Neural cell (in vitro differentiated cells): ENCODE data around the gene FGF11. TPM values are rescaled to one million over a fixed set of nuclear protein-coding genes. Genes with fewer than 3 reads are reported as not detected.

Experiments
- H2AFZ ChIP-seq: fragments of 200-600, 300-800 bp; sonication (generic), shearing (Covaris generic); 2 replicates; pipeline ENCODE4 v1.6.0; 2014; ENCODE audit warnings: low read depth, mild to moderate bottlenecking, antibody characterized with exemption, low read length, moderate library complexity
- H3F3A ChIP-seq: fragments of 200-600 bp; shearing (Covaris generic); 2 replicates; pipeline ENCODE4 v1.6.1; 2016; ENCODE audit warnings: mild to moderate bottlenecking, moderate library complexity, mixed read lengths, antibody characterized with exemption, low read length; ENCODE audit not compliant: insufficient read depth, poor library complexity, severe bottlenecking
- H3K27ac ChIP-seq: fragments of 200-600, 300-800 bp; sonication (generic), shearing (Covaris generic); 2 replicates; pipeline ENCODE4 v1.5.1; 2014; ENCODE audit warnings: mild to moderate bottlenecking, low read length, moderate library complexity
- H3K27me3 ChIP-seq: fragments of 300-800, 200-600 bp; sonication (generic), shearing (Covaris generic); 2 replicates; pipeline ENCODE4 v1.6.0; 2014; ENCODE audit warnings: mild to moderate bottlenecking, low read depth, low read length, moderate library complexity; ENCODE audit not compliant: insufficient read depth
- H3K36me3 ChIP-seq: fragments of 300-800, 200-600 bp; sonication (generic), shearing (Covaris generic); 2 replicates; pipeline ENCODE4 v1.5.1; 2014; ENCODE audit warnings: mild to moderate bottlenecking, antibody characterized with exemption, low read length, moderate library complexity; ENCODE audit not compliant: insufficient read depth
- H3K4me2 ChIP-seq: fragments of 300-800, 200-600 bp; sonication (generic), shearing (Covaris generic); 2 replicates; pipeline ENCODE4 v1.6.0; 2014; ENCODE audit warnings: mild to moderate bottlenecking, low read length
- H3K4me3 ChIP-seq: fragments of 300-800, 200-600 bp; sonication (generic), shearing (Covaris generic); 2 replicates; pipeline ENCODE4 v1.5.1; 2014; ENCODE audit warnings: mild to moderate bottlenecking, low read length, moderate library complexity
- H3K79me2 ChIP-seq: fragments of 200-600 bp; shearing (Covaris generic); replicated peaks from 2 replicates; pipeline ENCODE4 v1.6.0; 2014; ENCODE audit warnings: mild to moderate bottlenecking, low read length, moderate library complexity; ENCODE audit not compliant: insufficient read depth
- H3K9ac ChIP-seq: fragments of 300-800, 200-600 bp; sonication (generic), shearing (Covaris generic); 2 replicates; pipeline ENCODE4 v1.6.1; 2016; ENCODE audit warnings: mild to moderate bottlenecking, low read length, mixed read lengths
- H3K9me2 ChIP-seq: fragments of 200-600 bp; shearing (Covaris generic); 2 replicates; pipeline ENCODE4 v1.6.1; 2016; ENCODE audit warnings: mild to moderate bottlenecking, low read length, mixed read lengths; ENCODE audit not compliant: insufficient read depth
- H3K9me3 ChIP-seq: fragments of 200-600, 300-800 bp; sonication (generic), shearing (Covaris generic); 2 replicates; pipeline ENCODE4 v1.6.1; 2016; ENCODE audit warnings: mild to moderate bottlenecking, mixed run types, low read length, moderate library complexity, mixed read lengths
- H4K20me1 ChIP-seq: fragments of 200-600 bp; shearing (Covaris generic); 2 replicates; pipeline ENCODE4 v1.6.1; 2016; ENCODE audit warnings: mild to moderate bottlenecking, mixed run types; ENCODE audit not compliant: insufficient read depth
- EP300 ChIP-seq: fragments of 450-650 bp; conservative IDR thresholded peaks from 2 replicates; pipeline ENCODE4 v1.6.1; 2014; ENCODE audit warnings: antibody characterized with exemption, mild to moderate bottlenecking, moderate library complexity; ENCODE audit not compliant: poor library complexity, severe bottlenecking
- EZH2 ChIP-seq: fragments of 200-600, 300-800 bp; shearing (Covaris generic), sonication (generic); IDR thresholded peaks from 2 replicates; pipeline ENCODE4 v1.6.1; 2014; ENCODE audit warnings: antibody characterized with exemption, low read length, borderline replicate concordance, mild to moderate bottlenecking; ENCODE audit not compliant: insufficient read depth, poor library complexity, severe bottlenecking
- MXI1 ChIP-seq: fragments of 450-650 bp; conservative IDR thresholded peaks from 2 replicates; pipeline ENCODE4 v1.6.1; 2014; ENCODE audit warnings: antibody characterized with exemption, mild to moderate bottlenecking; ENCODE audit not compliant: poor library complexity, severe bottlenecking
- POLR2AphosphoS5 ChIP-seq: IDR thresholded peaks from 2 replicates; pipeline ENCODE4 v1.6.1; 2012
- RAD21 ChIP-seq: fragments of 450-650 bp; conservative IDR thresholded peaks from 2 replicates; pipeline ENCODE4 v1.6.1; 2014; ENCODE audit warnings: antibody characterized with exemption, mild to moderate bottlenecking, moderate library complexity
- REST ChIP-seq: IDR thresholded peaks from 2 replicates; pipeline ENCODE4 v1.6.1; 2012; ENCODE audit warnings: borderline replicate concordance
- SMC3 ChIP-seq: fragments of 450-650 bp; conservative IDR thresholded peaks from 2 replicates; pipeline ENCODE4 v1.6.1; 2014; ENCODE audit warnings: antibody characterized with exemption, mild to moderate bottlenecking, moderate library complexity; ENCODE audit not compliant: poor library complexity
- TAF1 ChIP-seq: IDR thresholded peaks from 2 replicates; pipeline ENCODE4 v1.6.1; 2012; ENCODE audit warnings: low read depth
- polyA plus RNA-seq: library from polyadenylated mRNA; depleted of rRNA; stranded (reverse); fragments of >200 nt; gene quantifications from 2 replicates; pipeline ENCODE4 v1.2.3, GENCODE V29; 2014
- TF ChIP-seq, protein P1 (sequence below): fragments of 450-650 bp; IDR thresholded peaks from 2 replicates; pipeline ENCODE4 v1.5.1; 2014; ENCODE audit warnings: antibody characterized with exemption, mild to moderate bottlenecking, moderate library complexity; ENCODE audit not compliant: poor library complexity, severe bottlenecking

The FGF11 gene
- polyA plus RNA-seq, 1 donor from 2014 or later = 16.4 TPM

- H3K9me2 ChIP-seq = no peaks in the 10 kb centered on the region
Observed at GRCh38 chr17:7426896-7427489, 12.3 kb upstream of the FGF11 start.

DNA sequence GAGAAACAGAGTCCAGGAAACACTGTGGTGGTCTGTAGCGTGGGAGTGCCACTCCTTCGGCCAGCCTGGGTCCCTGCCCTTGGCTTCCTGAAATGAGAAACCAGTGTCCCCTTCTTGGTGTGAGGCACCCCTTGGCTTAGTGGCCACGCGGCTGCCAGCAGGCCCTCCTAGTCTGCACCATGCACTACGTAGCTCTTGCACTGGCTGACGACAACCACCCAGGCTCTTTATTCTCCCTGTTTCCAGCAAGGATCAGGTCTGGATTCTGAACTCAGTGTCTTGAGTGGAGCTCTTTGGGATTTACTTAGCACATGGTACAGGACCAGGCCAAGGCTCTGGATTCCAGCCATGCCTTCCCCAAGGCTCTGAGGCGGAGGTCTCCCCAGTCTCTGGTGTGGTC is 11.8 kb upstream of the FGF11 start:
- Histone ChIP-seq H3K27ac (no peak overlapping the region), H3F3A (no peaks in the 10 kb centered on the region), H3K4me3 (no peak overlapping the region), H3K79me2 (no peaks in the 10 kb centered on the region), H3K9me3 (no peaks in the 10 kb centered on the region), H3K27me3 (no peaks in the 10 kb centered on the region), H3K4me2 (no peak overlapping the region), H3K9ac (no peak overlapping the region), H3K36me3 (no peaks in the 10 kb centered on the region), H4K20me1 (no peaks in the 10 kb centered on the region), H3K9me2 (no peaks in the 10 kb centered on the region), H2AFZ (no peak overlapping the region)
- TF ChIP-seq POLR2AphosphoS5 (no peak), SMC3 (no peak), TAF1 (no peak), EZH2 (no peak), EP300 (no peak)

More at GRCh38 chr17:7426896-7427489, 12.3 kb upstream of the FGF11 start:
- H4K20me1 ChIP-seq = no peaks in the 10 kb centered on the region
- no peaks in the 10 kb centered on the region for H3K36me3 ChIP-seq
- H3K27me3 ChIP-seq = no peaks in the 10 kb centered on the region
- H3F3A ChIP-seq = no peaks in the 10 kb centered on the region
- H3K9me3 ChIP-seq = no peaks in the 10 kb centered on the region
- H2AFZ ChIP-seq = no peak overlapping the region
- no peak overlapping the region for H3K27ac ChIP-seq
- no peak overlapping the region for H3K4me2 ChIP-seq
- no peak overlapping the region for H3K4me3 ChIP-seq
- H3K9ac ChIP-seq = no peak overlapping the region
- TF ChIP-seq EZH2 (no peak), MXI1 (no peak), SMC3 (no peak), TAF1 (no peak), RAD21 (no peak), EP300 (no peak), REST (no peak), POLR2AphosphoS5 (no peak)
- TF ChIP-seq, protein P1, sequence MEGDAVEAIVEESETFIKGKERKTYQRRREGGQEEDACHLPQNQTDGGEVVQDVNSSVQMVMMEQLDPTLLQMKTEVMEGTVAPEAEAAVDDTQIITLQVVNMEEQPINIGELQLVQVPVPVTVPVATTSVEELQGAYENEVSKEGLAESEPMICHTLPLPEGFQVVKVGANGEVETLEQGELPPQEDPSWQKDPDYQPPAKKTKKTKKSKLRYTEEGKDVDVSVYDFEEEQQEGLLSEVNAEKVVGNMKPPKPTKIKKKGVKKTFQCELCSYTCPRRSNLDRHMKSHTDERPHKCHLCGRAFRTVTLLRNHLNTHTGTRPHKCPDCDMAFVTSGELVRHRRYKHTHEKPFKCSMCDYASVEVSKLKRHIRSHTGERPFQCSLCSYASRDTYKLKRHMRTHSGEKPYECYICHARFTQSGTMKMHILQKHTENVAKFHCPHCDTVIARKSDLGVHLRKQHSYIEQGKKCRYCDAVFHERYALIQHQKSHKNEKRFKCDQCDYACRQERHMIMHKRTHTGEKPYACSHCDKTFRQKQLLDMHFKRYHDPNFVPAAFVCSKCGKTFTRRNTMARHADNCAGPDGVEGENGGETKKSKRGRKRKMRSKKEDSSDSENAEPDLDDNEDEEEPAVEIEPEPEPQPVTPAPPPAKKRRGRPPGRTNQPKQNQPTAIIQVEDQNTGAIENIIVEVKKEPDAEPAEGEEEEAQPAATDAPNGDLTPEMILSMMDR = no peak
- H3K79me2 ChIP-seq = no peaks in the 10 kb centered on the region
